Neuronal stem cell (in vitro differentiated cells): ENCODE measurements around the gene PHACTR3.
A peak's percentile ranks its signal among the peaks of the same experiment; 100 is the strongest.

Source experiments
- DNase-seq: peaks from one replicate; pipeline ENCODE4 v3.0.0-alpha.2; 2013; ENCODE audit warnings: low spot score
- H2AFZ ChIP-seq: one replicate; pipeline ENCODE4 v1.6.1; 2013; ENCODE audit warnings: mild to moderate bottlenecking, low read length, inconsistent platforms
- H2AK5ac ChIP-seq: 2 replicates; pipeline ENCODE4 v1.6.1; 2013; ENCODE audit warnings: low read depth, mild to moderate bottlenecking, inconsistent platforms, low read length, moderate library complexity, mixed read lengths
- H2BK120ac ChIP-seq: 2 replicates; pipeline ENCODE4 v1.6.1; 2013; ENCODE audit warnings: low read depth, mild to moderate bottlenecking, inconsistent platforms, low read length, moderate library complexity, mixed read lengths
- H2BK12ac ChIP-seq: one replicate; pipeline ENCODE4 v1.6.1; 2013; ENCODE audit warnings: low read length, inconsistent platforms
- H2BK15ac ChIP-seq: 2 replicates; pipeline ENCODE4 v1.6.1; 2013; ENCODE audit warnings: mild to moderate bottlenecking, low read length, inconsistent platforms, mixed read lengths
- H2BK5ac ChIP-seq: one replicate; pipeline ENCODE4 v1.6.1; 2013; ENCODE audit warnings: inconsistent platforms, mild to moderate bottlenecking, low read length, moderate library complexity
- H3K14ac ChIP-seq: one replicate; pipeline ENCODE4 v1.6.1; 2013; ENCODE audit warnings: low read length, inconsistent platforms
- H3K18ac ChIP-seq: 2 replicates; pipeline ENCODE4 v1.6.1; 2013; ENCODE audit warnings: low read length, inconsistent platforms
- H3K23ac ChIP-seq: 2 replicates; pipeline ENCODE4 v1.6.1; 2013; ENCODE audit warnings: low read depth, mild to moderate bottlenecking, mixed read lengths, low read length, inconsistent platforms; ENCODE audit not compliant: poor library complexity
- H3K27ac ChIP-seq: replicated peaks from 3 replicates; pipeline ENCODE4 v1.5.1; 2013; ENCODE audit warnings: low read length, inconsistent platforms
- H3K27me3 ChIP-seq, 3 experiments: 2 replicates each; pipeline ENCODE4 v1.6.1; 2013; ENCODE audit warnings: low read length in 3 of 3, mild to moderate bottlenecking in 2 of 3, inconsistent platforms in 1 of 3, low read depth in 1 of 3, mixed read lengths in 1 of 3, moderate library complexity in 1 of 3; ENCODE audit not compliant: control insufficient read depth in 3 of 3, insufficient read depth in 3 of 3
- H3K36me3 ChIP-seq, 2 donors: replicated peaks in 1 of 2; 2 replicates each; pipeline ENCODE4 v1.6.1; 2013; ENCODE audit warnings: low read length in 2 of 2; ENCODE audit not compliant: control insufficient read depth in 2 of 2, insufficient read depth in 2 of 2
- H3K4ac ChIP-seq: 2 replicates; pipeline ENCODE4 v1.6.1; 2013; ENCODE audit warnings: inconsistent platforms, mild to moderate bottlenecking, low read length, moderate library complexity
- H3K4me1 ChIP-seq, 2 donors: 1 replicate in 1 of 2; 2 replicates in 1 of 2; pipeline ENCODE4 v1.6.1; 2013; ENCODE audit warnings: low read length in 2 of 2, low read depth in 1 of 2; ENCODE audit not compliant: control insufficient read depth in 2 of 2, insufficient read depth in 1 of 2
- H3K4me2 ChIP-seq: one replicate; pipeline ENCODE4 v1.6.1; 2013; ENCODE audit warnings: mild to moderate bottlenecking, low read length, inconsistent platforms; ENCODE audit not compliant: insufficient read depth, poor library complexity, severe bottlenecking
- H3K4me3 ChIP-seq, 2 donors: 2 replicates each; pipeline ENCODE4 v1.5.1; 2013; ENCODE audit warnings: low read length in 2 of 2, mild to moderate bottlenecking in 2 of 2, inconsistent platforms in 1 of 2, moderate library complexity in 1 of 2
- H3K79me1 ChIP-seq: one replicate; pipeline ENCODE4 v1.6.1; 2013; ENCODE audit warnings: low read depth, mild to moderate bottlenecking, inconsistent platforms, low read length, moderate library complexity
- H3K9ac ChIP-seq: one replicate; pipeline ENCODE4 v1.6.1; 2013; ENCODE audit warnings: mild to moderate bottlenecking, low read depth, low read length, inconsistent platforms; ENCODE audit not compliant: poor library complexity
- H3K9me3 ChIP-seq, 2 donors: replicated peaks in 1 of 2; 2 replicates each; pipeline versions ENCODE3 to v1.6.1; 2013; ENCODE audit warnings: low read length in 2 of 2, mild to moderate bottlenecking in 2 of 2, inconsistent platforms in 1 of 2, low read depth in 1 of 2, mixed read lengths in 1 of 2, moderate library complexity in 1 of 2; ENCODE audit not compliant: control insufficient read depth in 2 of 2, insufficient read depth in 1 of 2
- H4K8ac ChIP-seq: one replicate; pipeline ENCODE4 v1.6.1; 2013; ENCODE audit warnings: low read depth, mild to moderate bottlenecking, inconsistent platforms, low read length, moderate library complexity
- H4K91ac ChIP-seq: one replicate; pipeline ENCODE4 v1.6.1; 2013; ENCODE audit warnings: low read length, low read depth, mild to moderate bottlenecking, inconsistent platforms; ENCODE audit not compliant: poor library complexity
- WGBS, 2 donors: extraction: QIAGEN DNeasy Blood & Tissue Kit; methylation state at CpG; one replicate each; pipeline ENCODE4 v1.1.7; 2013; ENCODE audit warnings: missing lambda C conversion rate in 2 of 2, mixed read lengths in 1 of 2; ENCODE audit not compliant: insufficient read length in 2 of 2, insufficient replicate concordance in 1 of 2; ENCODE audit errors: extremely low coverage in 2 of 2; 5-methylcytosine and 5-hydroxymethylcytosine counted together

The PHACTR3 gene

DNA sequence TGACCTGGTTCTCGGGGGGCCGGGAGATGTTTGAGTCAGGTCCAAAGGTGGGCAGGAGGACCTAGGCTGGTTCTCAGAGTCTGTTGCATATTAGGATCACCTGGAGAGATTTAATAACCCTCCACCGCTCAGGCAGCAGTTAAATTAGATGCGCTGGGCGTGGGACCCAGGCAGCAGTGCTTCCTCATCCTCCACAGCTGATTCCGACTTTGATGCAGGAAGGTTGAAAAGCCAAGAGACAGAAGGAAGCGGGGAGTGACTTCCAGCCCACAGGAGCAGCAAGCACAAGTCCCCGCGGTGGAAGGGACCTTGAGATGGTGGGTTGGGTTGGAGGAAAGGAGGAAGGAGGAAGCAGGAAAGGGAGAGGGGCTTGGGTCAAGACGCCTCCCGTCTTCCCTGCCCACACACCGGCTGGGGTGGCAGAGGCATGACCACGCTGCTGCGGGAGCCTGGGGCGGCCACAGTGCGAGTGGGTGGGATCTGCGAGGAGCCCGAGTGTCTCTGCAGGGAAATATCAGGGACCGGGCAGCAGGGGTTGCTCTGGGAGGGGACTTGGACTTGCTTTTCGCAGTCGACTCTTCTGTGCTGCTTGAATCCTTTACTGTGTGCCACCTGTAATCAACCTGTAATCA is 146.0 kb downstream of the PHACTR3 start:
- no peaks in the 10 kb centered on the region for H3K9me3 ChIP-seq

DNA sequence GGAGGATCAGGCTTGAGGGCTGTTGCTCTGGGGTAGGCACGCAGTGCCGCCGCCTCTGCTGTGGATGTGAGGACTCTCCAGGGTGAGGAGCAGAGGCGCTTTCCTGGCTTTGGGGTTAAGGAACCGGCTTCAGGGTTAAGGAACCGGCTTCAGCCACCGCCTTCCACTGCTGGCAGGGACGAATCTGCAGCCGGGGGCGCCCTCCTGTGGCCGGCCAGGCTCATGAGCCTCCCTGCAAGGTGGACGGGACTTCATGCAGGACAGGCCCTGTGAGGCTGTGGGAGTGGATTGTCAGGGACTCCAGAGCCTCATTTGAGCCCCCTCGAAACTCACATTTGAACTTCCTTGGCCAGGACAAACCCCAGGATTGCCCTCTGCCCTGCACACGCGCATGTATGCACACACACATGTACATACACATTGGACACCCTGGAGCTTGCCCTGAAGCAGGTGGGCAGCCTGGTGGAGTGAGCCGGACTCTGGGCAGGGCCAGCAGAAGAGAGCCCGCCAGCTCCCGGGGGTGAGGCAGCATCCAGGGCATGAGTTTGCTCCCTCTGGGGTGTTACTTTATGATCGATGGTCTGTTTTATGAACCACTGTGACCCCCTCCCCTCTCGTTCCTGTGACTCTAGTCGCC is 146.9 kb downstream of the PHACTR3 start:
- Histone ChIP-seq H3K9ac (peak overlapping the region; percentile 74), H3K27me3 (peaks cover 0 to 66% (median 16%) of the 10 kb centered on the region in 3 experiments), H3K9me3 (no peaks in the 10 kb centered on the region), H2BK15ac (no peak overlapping the region), H2AFZ (peak overlapping the region; percentile 25), H3K14ac (no peak overlapping the region), H4K8ac (no peak overlapping the region), H3K4ac (no peak overlapping the region), H2BK12ac (no peak overlapping the region), H3K36me3 (no peaks in the 10 kb centered on the region), H3K27ac (no peak overlapping the region), H2AK5ac (no peak overlapping the region), H3K79me1 (no peaks in the 10 kb centered on the region), H2BK120ac (no peak overlapping the region), H3K23ac (no peak overlapping the region), H4K91ac (no peak overlapping the region), H2BK5ac (no peak overlapping the region), H3K4me2 (no peak overlapping the region), H3K4me3 (no peak overlapping the region), H3K18ac (no peak overlapping the region), H3K4me1 (peaks cover 0 to 8% of the 10 kb centered on the region in 2 donors)
- no CpG with 5 or more reads among the region's 21 CpGs for WGBS, 2 donors
- peak; percentile 60 for DNase-seq

More for the DNA sequence above, 146.0 kb downstream of the PHACTR3 start:
- Histone ChIP-seq H3K14ac (no peak overlapping the region), H3K9ac (peak overlapping the region; percentile 24), H2AFZ (no peak overlapping the region), H3K79me1 (no peaks in the 10 kb centered on the region), H3K4me2 (no peak overlapping the region), H2BK120ac (no peak overlapping the region), H2BK5ac (no peak overlapping the region), H4K91ac (no peak overlapping the region), H3K27me3 (peaks cover 0 to 69% (median 16%) of the 10 kb centered on the region in 3 experiments), H3K27ac (no peak overlapping the region), H3K23ac (peak overlapping the region; percentile 17), H2AK5ac (no peak overlapping the region), H3K36me3 (no peaks in the 10 kb centered on the region), H2BK15ac (no peak overlapping the region), H3K4me3 (no peak overlapping the region), H3K18ac (peak overlapping the region; percentile 45), H3K4me1 (peaks cover 0 to 8% of the 10 kb centered on the region in 2 donors), H4K8ac (no peak overlapping the region), H3K4ac (no peak overlapping the region), H2BK12ac (no peak overlapping the region)
- no peak for DNase-seq
- WGBS, 2 donors = no CpG with 5 or more reads among the region's 21 CpGs

DNA sequence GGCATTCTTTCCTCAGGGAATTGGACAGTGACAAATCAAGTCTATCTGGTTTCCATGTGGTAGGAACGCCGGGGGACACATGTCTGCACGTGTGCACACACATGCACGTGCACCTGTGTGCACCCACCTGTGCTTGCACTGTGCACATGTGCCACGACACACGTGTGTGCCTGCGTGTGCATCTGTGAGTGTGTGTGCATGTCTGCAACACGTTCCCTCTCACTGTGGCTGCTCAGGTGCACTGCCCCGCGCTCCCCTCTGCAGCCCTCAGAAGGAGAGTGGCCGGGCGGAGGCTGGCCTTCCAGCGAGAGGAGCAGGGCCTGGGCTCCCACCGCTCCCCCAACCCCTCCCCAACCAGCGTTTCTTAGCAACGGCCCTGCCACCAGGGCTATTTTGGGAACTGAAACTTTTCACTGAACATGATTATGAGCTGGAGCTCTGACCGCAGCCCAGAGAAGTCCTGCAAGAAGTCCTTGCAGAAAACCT is 147.8 kb downstream of the PHACTR3 start:
- Histone ChIP-seq H4K91ac (no peak overlapping the region), H3K4me2 (no peak overlapping the region), H3K4me3 (peak overlapping the region in 1 of 2 donors; percentile 33), H3K9ac (peak overlapping the region; percentile 38), H3K9me3 (no peaks in the 10 kb centered on the region), H3K4me1 (peaks cover 0 to 8% of the 10 kb centered on the region in 2 donors), H3K18ac (no peak overlapping the region), H2BK12ac (peak overlapping the region; percentile 14), H2BK120ac (no peak overlapping the region), H3K27ac (no peak overlapping the region), H2AFZ (no peak overlapping the region), H3K14ac (no peak overlapping the region), H3K4ac (no peak overlapping the region), H2BK15ac (no peak overlapping the region), H2BK5ac (no peak overlapping the region), H3K36me3 (no peaks in the 10 kb centered on the region), H4K8ac (no peak overlapping the region), H3K79me1 (no peaks in the 10 kb centered on the region), H3K23ac (no peak overlapping the region), H3K27me3 (peaks cover 0 to 63% (median 16%) of the 10 kb centered on the region in 3 experiments), H2AK5ac (no peak overlapping the region)
- DNase-seq = no peak
- WGBS, 2 donors = no CpG with 5 or more reads among the region's 17 CpGs

DNA sequence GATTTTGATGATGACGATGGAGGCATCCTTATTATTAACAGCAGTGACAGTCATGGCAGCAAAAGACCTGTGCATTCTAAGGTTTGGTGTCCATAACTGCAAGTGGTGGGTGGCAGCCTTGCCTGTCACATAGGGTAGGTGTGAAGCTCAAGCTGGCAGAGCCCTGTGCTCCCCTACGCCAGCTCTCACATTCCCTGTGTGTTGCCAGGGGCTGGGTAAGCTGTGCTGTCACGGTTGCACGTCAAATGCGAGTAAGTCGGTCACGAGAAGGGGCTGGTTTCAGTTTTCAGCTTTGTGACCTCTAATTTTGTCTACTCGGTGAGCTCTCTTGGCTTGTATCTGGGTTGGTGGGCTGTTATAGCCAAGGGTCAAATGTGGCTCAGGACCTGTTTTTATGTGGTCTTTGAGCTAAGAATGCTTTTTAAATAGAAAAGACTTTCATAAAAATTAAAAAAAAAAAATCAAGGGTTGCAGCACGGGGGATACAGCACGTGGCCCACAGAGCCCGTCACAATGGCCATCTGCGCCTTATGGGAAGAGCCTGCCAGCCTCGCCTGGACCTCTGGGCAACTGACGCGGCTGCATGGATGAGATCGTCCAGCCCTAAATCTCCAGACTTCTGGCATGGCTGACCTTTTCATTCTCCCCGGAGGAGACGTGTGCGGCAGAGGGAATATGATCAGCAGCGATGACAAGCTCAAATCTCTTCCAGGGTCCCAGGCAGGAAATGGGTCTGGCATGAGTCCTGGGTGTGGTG is 148.5 kb downstream of the PHACTR3 start:
- H2AFZ ChIP-seq = no peak overlapping the region
- no CpG with 5 or more reads among the region's 20 CpGs for WGBS, 2 donors

More for the DNA sequence above, 148.5 kb downstream of the PHACTR3 start:
- Histone ChIP-seq H3K79me1 (no peaks in the 10 kb centered on the region), H3K18ac (peak overlapping the region; percentile 63), H2BK12ac (no peak overlapping the region), H3K4me2 (no peak overlapping the region), H3K27ac (no peak overlapping the region), H3K4me1 (peaks cover 0 to 8% of the 10 kb centered on the region in 2 donors), H2BK15ac (no peak overlapping the region), H3K27me3 (peaks cover 0 to 57% (median 16%) of the 10 kb centered on the region in 3 experiments), H2AK5ac (no peak overlapping the region), H4K91ac (no peak overlapping the region), H3K14ac (no peak overlapping the region), H4K8ac (no peak overlapping the region), H3K9me3 (no peaks in the 10 kb centered on the region), H3K4ac (no peak overlapping the region), H2BK120ac (no peak overlapping the region), H3K23ac (no peak overlapping the region), H2BK5ac (no peak overlapping the region), H3K4me3 (no peak overlapping the region), H3K36me3 (no peaks in the 10 kb centered on the region), H3K9ac (no peak overlapping the region)
- no peak for DNase-seq
